ENCODE data around the gene ARHGAP22. TPM values are rescaled to one million over a fixed set of nuclear protein-coding genes. Genes with fewer than 3 reads are reported as not detected.
A peak's percentile ranks its signal among the peaks of the same experiment; 100 is the strongest.

The ARHGAP22 gene
- total RNA-seq, 1 donor from 2014 or later: 5.1 TPM

- no peak for TF ChIP-seq CTCF (conservative IDR thresholded peaks at IDR 0.05)
- Mint-ChIP-seq H3K27ac (peak overlapping the region; percentile 12), H3K27me3 (peaks cover 8% of the 10 kb centered on the region), H3K9me3 (no peaks in the 10 kb centered on the region), H3K36me3 (no peaks in the 10 kb centered on the region), H3K4me1 (ENCODE audit: unreplicated experiment) (peaks cover 21% of the 10 kb centered on the region), H3K4me3 (no peak overlapping the region)
- peak; percentile 52 for DNase-seq (ENCODE audit: extremely low spot score, unreplicated experiment)
Measured at GRCh38 chr10:48502791-48503190, 102.1 kb downstream of the ARHGAP22 start.

- TF ChIP-seq CTCF (conservative IDR thresholded peaks at IDR 0.05): no peak
- Mint-ChIP-seq H3K27me3 (peaks cover 11% of the 10 kb centered on the region), H3K9me3 (no peaks in the 10 kb centered on the region), H3K4me3 (no peak overlapping the region), H3K36me3 (no peaks in the 10 kb centered on the region), H3K27ac (no peak overlapping the region), H3K4me1 (ENCODE audit: unreplicated experiment) (peaks cover 23% of the 10 kb centered on the region)
- DNase-seq (ENCODE audit: extremely low spot score, unreplicated experiment): peak; percentile 43
Measured at GRCh38 chr10:48501787-48502771, 102.8 kb downstream of the ARHGAP22 start.

GRCh38 chr10:48501226-48501625, 103.6 kb downstream of the ARHGAP22 start:
- Mint-ChIP-seq H3K4me3 (no peak overlapping the region), H3K27ac (no peak overlapping the region), H3K4me1 (ENCODE audit: unreplicated experiment) (peaks cover 26% of the 10 kb centered on the region), H3K27me3 (peaks cover 11% of the 10 kb centered on the region), H3K9me3 (no peaks in the 10 kb centered on the region), H3K36me3 (no peaks in the 10 kb centered on the region)
- no peak for DNase-seq (ENCODE audit: extremely low spot score, unreplicated experiment)
- no peak for TF ChIP-seq CTCF (conservative IDR thresholded peaks at IDR 0.05)

- Mint-ChIP-seq H3K27me3 (peaks cover 8% of the 10 kb centered on the region), H3K36me3 (no peaks in the 10 kb centered on the region), H3K4me3 (no peak overlapping the region), H3K4me1 (ENCODE audit: unreplicated experiment) (peaks cover 23% of the 10 kb centered on the region), H3K9me3 (no peaks in the 10 kb centered on the region), H3K27ac (no peak overlapping the region)
- DNase-seq (ENCODE audit: extremely low spot score, unreplicated experiment): no peak
- TF ChIP-seq CTCF (conservative IDR thresholded peaks at IDR 0.05): no peak
Measured at GRCh38 chr10:48500771-48501170, 104.1 kb downstream of the ARHGAP22 start.

- Mint-ChIP-seq H3K36me3 (no peaks in the 10 kb centered on the region), H3K4me3 (no peak overlapping the region), H3K27me3 (peaks cover 14% of the 10 kb centered on the region), H3K27ac (no peak overlapping the region), H3K9me3 (no peaks in the 10 kb centered on the region), H3K4me1 (ENCODE audit: unreplicated experiment) (peaks cover 22% of the 10 kb centered on the region)
- peak; percentile 55 for DNase-seq (ENCODE audit: extremely low spot score, unreplicated experiment)
- no peak for TF ChIP-seq CTCF (conservative IDR thresholded peaks at IDR 0.05)
Measured at GRCh38 chr10:48498940-48499510, 105.8 kb downstream of the ARHGAP22 start.
